HepG2 (cell line): ENCODE data around the gene L3MBTL4. TPM values are rescaled to one million over a fixed set of nuclear protein-coding genes. Genes with fewer than 3 reads are reported as not detected.
A peak's percentile ranks its signal among the peaks of the same experiment; 100 is the strongest.

Experiments used
- CEBPB ChIP-seq: IDR thresholded peaks from 2 replicates; pipeline ENCODE4 v1.6.1; 2011; ENCODE audit warnings: low read depth, low read length, improper control_type of control experiment, borderline replicate concordance
- KDM4B ChIP-seq: sonication (generic); formaldehyde crosslinking; IDR thresholded peaks from 2 replicates; pipeline ENCODE4 v1.4.0; 2020; ENCODE audit warnings: missing genetic modification reagents
- KLF16 ChIP-seq, 2 experiments: sonication (generic) in 1 of 2; formaldehyde crosslinking in 1 of 2; IDR thresholded peaks; 2 replicates each; pipeline versions ENCODE4 v1.6.1 to v1.8.0; 2016 to 2023; ENCODE audit warnings: missing genetic modification reagents in 2 of 2, missing compliant biosample characterization in 1 of 2
- MTF1 ChIP-seq: sonication (generic); formaldehyde crosslinking; IDR thresholded peaks from 2 replicates; pipeline ENCODE4 v1.5.0; 2020; ENCODE audit warnings: missing genetic modification reagents
- TBX2 ChIP-seq: sonication (generic); formaldehyde crosslinking; IDR thresholded peaks from 2 replicates; pipeline ENCODE4 v1.5.0; 2020; ENCODE audit warnings: missing genetic modification reagents, mild to moderate bottlenecking, borderline replicate concordance
- ZNF674 ChIP-seq: sonication (generic); formaldehyde crosslinking; IDR thresholded peaks from 2 replicates; pipeline ENCODE4 v1.5.0; 2020; ENCODE audit warnings: low read depth, mild to moderate bottlenecking, missing genetic modification reagents
- ZNF75D ChIP-seq: sonication (generic); formaldehyde crosslinking; IDR thresholded peaks from 2 replicates; pipeline ENCODE4 v1.8.1; 2023; ENCODE audit warnings: missing genetic modification reagents, mild to moderate bottlenecking, borderline replicate concordance
- polyA plus RNA-seq, 8 experiments: library from polyadenylated mRNA; depleted of rRNA in 3 of 8; stranded (reverse) in 7 of 8; unstranded in 1 of 8; fragments of >200 nt; fragmentation: Illumina TruSeq in 4 of 8; extraction: Trizol in 4 of 8; gene quantifications; 2 replicates each; pipeline versions ENCODE4 v1.2.1 to v1.2.3, GENCODE V29; 2011 to 2016; ENCODE audit warnings: low read depth in 4 of 8, missing spikeins in 1 of 8, mixed read lengths in 1 of 8; ENCODE audit not compliant: insufficient read depth in 1 of 8
- total RNA-seq, 5 experiments: library from RNA; depleted of rRNA; stranded (reverse); fragments of >200 nt; fragmentation: Illumina TruSeq; extraction: Trizol; gene quantifications; 2 replicates each; pipeline ENCODE4 v1.2.3, GENCODE V29; 2016; ENCODE audit warnings: low read depth in 1 of 5
- TF ChIP-seq, protein P1 (sequence below): sonication (generic); formaldehyde crosslinking; IDR thresholded peaks from 2 replicates; pipeline ENCODE4 v1.4.0; 2020; ENCODE audit warnings: mild to moderate bottlenecking, low read depth, missing genetic modification reagents
- TF ChIP-seq, protein P2 (sequence below): sonication (generic); formaldehyde crosslinking; IDR thresholded peaks from 2 replicates; pipeline ENCODE4 v1.4.0; 2020; ENCODE audit warnings: missing genetic modification reagents, mild to moderate bottlenecking, borderline replicate concordance
- TF ChIP-seq, protein P3 (sequence below): sonication (generic); formaldehyde crosslinking; IDR thresholded peaks from 2 replicates; pipeline ENCODE4 v1.4.0; 2020; ENCODE audit warnings: missing genetic modification reagents, borderline replicate concordance
- TF ChIP-seq, protein P4 (sequence below): sonication (generic); formaldehyde crosslinking; IDR thresholded peaks from 2 replicates; pipeline ENCODE4 v1.4.0; 2020; ENCODE audit warnings: missing genetic modification reagents, borderline replicate concordance
- TF ChIP-seq, protein P5 (sequence below), 2 experiments: fragments of 450-650 bp in 1 of 2; sonication (generic) in 1 of 2; formaldehyde crosslinking; IDR thresholded peaks; 2 replicates each; pipeline versions ENCODE4 v1.5.0 to v1.8.0; 2020 to 2022; ENCODE audit warnings: mild to moderate bottlenecking in 1 of 2, missing genetic modification reagents in 1 of 2
- TF ChIP-seq, protein P6 (sequence below): fragments of 450-650 bp; IDR thresholded peaks from 2 replicates; pipeline ENCODE4 v1.6.1; 2016
- TF ChIP-seq, protein P7 (sequence below): sonication (generic); formaldehyde crosslinking; IDR thresholded peaks from 2 replicates; pipeline ENCODE4 v1.9.0; 2021; ENCODE audit warnings: missing genetic modification reagents, borderline replicate concordance
- TF ChIP-seq, protein P8 (sequence below): sonication (generic); formaldehyde crosslinking; IDR thresholded peaks from 2 replicates; pipeline ENCODE4 v1.5.0; 2020; ENCODE audit warnings: missing genetic modification reagents, mild to moderate bottlenecking, borderline replicate concordance

L3MBTL4 gene
- total and polyA plus RNA-seq, 2 of the 13 experiments (the other 11 are each of a cell fraction or from before 2014, with no cell fraction given), result 10.8 to 13.3 TPM

DNA sequence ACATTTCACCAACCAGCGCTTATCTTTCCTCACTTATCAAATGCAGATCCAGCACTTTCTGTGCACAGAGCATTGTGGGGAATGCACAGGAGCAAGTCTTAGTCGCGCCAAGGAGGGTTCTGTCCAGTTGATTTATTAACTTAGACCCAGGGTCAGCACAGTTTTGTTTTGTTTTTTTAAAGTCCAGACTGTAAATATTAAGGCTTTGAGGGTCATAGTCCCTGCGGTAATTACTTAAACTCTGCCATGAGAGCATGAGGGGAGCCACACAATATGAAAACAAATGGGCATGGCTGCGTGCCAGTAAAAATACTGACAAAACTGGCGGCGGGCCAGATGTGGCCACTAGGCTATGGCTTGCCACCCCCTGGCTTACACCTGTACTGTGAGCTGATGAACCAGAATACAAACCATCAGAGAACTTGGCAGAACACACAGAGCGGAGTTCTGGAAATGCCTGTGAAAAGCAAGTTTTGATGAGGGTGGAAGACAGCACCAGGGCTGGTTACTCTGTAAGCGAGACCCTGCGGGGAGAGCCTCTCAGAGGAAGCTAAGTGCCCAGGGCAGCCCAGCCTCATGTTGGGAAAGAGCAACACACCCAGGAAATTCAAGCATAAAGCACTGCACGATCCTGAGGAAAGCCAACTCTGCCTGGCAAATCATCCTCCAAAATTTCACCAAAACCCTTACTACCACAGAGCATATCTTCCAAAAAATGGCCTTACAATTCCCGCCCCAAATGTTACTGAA lies 43.6 kb downstream of the L3MBTL4 start (continued):
- TF ChIP-seq, protein P1, sequence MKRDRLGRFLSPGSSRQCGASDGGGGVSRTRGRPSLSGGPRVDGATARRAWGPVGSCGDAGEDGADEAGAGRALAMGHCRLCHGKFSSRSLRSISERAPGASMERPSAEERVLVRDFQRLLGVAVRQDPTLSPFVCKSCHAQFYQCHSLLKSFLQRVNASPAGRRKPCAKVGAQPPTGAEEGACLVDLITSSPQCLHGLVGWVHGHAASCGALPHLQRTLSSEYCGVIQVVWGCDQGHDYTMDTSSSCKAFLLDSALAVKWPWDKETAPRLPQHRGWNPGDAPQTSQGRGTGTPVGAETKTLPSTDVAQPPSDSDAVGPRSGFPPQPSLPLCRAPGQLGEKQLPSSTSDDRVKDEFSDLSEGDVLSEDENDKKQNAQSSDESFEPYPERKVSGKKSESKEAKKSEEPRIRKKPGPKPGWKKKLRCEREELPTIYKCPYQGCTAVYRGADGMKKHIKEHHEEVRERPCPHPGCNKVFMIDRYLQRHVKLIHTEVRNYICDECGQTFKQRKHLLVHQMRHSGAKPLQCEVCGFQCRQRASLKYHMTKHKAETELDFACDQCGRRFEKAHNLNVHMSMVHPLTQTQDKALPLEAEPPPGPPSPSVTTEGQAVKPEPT (CRISPR knock-in tag), result no peak
- TF ChIP-seq, protein P2, sequence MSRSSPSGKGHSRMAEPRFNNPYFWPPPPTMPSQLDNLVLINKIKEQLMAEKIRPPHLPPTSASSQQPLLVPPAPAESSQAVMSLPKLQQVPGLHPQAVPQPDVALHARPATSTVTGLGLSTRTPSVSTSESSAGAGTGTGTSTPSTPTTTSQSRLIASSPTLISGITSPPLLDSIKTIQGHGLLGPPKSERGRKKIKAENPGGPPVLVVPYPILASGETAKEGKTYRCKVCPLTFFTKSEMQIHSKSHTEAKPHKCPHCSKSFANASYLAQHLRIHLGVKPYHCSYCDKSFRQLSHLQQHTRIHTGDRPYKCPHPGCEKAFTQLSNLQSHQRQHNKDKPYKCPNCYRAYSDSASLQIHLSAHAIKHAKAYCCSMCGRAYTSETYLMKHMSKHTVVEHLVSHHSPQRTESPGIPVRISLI (CRISPR knock-in tag), result peak; percentile 49; the same call in 1 of the 2 replicates
- TF ChIP-seq ZNF674 (no peak), KDM4B (CRISPR knock-in tag) (no peak), KLF16 (CRISPR knock-in tag; IDR thresholded peaks at IDR 0.05) (0 out of 4 replicates have a peak, but pooled peaks of 1 of the 2 experiments have one; percentile 25), MTF1 (CRISPR knock-in tag) (no peak), TBX2 (CRISPR knock-in tag) (peak; percentile 80), CEBPB (no peak), ZNF75D (CRISPR knock-in tag) (no peak)
- TF ChIP-seq, protein P3, sequence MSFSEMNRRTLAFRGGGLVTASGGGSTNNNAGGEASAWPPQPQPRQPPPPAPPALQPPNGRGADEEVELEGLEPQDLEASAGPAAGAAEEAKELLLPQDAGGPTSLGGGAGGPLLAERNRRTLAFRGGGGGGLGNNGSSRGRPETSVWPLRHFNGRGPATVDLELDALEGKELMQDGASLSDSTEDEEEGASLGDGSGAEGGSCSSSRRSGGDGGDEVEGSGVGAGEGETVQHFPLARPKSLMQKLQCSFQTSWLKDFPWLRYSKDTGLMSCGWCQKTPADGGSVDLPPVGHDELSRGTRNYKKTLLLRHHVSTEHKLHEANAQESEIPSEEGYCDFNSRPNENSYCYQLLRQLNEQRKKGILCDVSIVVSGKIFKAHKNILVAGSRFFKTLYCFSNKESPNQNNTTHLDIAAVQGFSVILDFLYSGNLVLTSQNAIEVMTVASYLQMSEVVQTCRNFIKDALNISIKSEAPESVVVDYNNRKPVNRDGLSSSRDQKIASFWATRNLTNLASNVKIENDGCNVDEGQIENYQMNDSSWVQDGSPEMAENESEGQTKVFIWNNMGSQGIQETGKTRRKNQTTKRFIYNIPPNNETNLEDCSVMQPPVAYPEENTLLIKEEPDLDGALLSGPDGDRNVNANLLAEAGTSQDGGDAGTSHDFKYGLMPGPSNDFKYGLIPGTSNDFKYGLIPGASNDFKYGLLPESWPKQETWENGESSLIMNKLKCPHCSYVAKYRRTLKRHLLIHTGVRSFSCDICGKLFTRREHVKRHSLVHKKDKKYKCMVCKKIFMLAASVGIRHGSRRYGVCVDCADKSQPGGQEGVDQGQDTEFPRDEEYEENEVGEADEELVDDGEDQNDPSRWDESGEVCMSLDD (CRISPR knock-in tag), result no peak
- TF ChIP-seq, protein P4, sequence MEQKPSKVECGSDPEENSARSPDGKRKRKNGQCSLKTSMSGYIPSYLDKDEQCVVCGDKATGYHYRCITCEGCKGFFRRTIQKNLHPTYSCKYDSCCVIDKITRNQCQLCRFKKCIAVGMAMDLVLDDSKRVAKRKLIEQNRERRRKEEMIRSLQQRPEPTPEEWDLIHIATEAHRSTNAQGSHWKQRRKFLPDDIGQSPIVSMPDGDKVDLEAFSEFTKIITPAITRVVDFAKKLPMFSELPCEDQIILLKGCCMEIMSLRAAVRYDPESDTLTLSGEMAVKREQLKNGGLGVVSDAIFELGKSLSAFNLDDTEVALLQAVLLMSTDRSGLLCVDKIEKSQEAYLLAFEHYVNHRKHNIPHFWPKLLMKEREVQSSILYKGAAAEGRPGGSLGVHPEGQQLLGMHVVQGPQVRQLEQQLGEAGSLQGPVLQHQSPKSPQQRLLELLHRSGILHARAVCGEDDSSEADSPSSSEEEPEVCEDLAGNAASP (CRISPR knock-in tag), result no peak
- TF ChIP-seq, protein P5, sequence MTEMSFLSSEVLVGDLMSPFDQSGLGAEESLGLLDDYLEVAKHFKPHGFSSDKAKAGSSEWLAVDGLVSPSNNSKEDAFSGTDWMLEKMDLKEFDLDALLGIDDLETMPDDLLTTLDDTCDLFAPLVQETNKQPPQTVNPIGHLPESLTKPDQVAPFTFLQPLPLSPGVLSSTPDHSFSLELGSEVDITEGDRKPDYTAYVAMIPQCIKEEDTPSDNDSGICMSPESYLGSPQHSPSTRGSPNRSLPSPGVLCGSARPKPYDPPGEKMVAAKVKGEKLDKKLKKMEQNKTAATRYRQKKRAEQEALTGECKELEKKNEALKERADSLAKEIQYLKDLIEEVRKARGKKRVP (CRISPR knock-in tag; IDR thresholded peaks at IDR 0.05), result peak in 1 of 2 experiments; percentile 60; a peak in 1 of 4 replicates
- TF ChIP-seq, protein P6, sequence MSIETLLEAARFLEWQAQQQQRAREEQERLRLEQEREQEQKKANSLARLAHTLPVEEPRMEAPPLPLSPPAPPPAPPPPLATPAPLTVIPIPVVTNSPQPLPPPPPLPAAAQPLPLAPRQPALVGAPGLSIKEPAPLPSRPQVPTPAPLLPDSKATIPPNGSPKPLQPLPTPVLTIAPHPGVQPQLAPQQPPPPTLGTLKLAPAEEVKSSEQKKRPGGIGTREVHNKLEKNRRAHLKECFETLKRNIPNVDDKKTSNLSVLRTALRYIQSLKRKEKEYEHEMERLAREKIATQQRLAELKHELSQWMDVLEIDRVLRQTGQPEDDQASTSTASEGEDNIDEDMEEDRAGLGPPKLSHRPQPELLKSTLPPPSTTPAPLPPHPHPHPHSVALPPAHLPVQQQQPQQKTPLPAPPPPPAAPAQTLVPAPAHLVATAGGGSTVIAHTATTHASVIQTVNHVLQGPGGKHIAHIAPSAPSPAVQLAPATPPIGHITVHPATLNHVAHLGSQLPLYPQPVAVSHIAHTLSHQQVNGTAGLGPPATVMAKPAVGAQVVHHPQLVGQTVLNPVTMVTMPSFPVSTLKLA, result no peak
- TF ChIP-seq, protein P7, sequence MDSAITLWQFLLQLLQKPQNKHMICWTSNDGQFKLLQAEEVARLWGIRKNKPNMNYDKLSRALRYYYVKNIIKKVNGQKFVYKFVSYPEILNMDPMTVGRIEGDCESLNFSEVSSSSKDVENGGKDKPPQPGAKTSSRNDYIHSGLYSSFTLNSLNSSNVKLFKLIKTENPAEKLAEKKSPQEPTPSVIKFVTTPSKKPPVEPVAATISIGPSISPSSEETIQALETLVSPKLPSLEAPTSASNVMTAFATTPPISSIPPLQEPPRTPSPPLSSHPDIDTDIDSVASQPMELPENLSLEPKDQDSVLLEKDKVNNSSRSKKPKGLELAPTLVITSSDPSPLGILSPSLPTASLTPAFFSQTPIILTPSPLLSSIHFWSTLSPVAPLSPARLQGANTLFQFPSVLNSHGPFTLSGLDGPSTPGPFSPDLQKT, result no peak
- TF ChIP-seq, protein P8, sequence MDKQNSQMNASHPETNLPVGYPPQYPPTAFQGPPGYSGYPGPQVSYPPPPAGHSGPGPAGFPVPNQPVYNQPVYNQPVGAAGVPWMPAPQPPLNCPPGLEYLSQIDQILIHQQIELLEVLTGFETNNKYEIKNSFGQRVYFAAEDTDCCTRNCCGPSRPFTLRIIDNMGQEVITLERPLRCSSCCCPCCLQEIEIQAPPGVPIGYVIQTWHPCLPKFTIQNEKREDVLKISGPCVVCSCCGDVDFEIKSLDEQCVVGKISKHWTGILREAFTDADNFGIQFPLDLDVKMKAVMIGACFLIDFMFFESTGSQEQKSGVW (CRISPR knock-in tag), result no peak
